HG03354 (cell line): Measurements from ENCODE around the gene SPTAN1.
"Not testable (repeated sequence)": the region's sequence is repeated elsewhere in the genome, so short reads cannot be mapped to it uniquely, and the experiment has no call there.

ENCODE experiments used
- ATAC-seq: cut with Tn5 transposase; IDR thresholded peaks from one replicate; pipeline ENCODE4 v1.9.1; 2021; ENCODE audit warnings: mild to moderate bottlenecking; ENCODE audit not compliant: unreplicated experiment, poor library complexity, severe bottlenecking

Gene SPTAN1

GRCh38 chr9:128552153-128552743 is at the start of gene SPTAN1:
Gene SPTAN1, plus strand, starts transcription at chr9:128552587. Its CDS starts 14,154 bp downstream, at chr9:128566741.
- peak; percentile 87 for ATAC-seq

GRCh38 chr9:128503415-128503825 is 49.0 kb upstream of the SPTAN1 start:
- ATAC-seq = not testable (repeated sequence)

GRCh38 chr9:128503870-128504269 is 48.5 kb upstream of the SPTAN1 start:
- ATAC-seq = no peak

GRCh38 chr9:128504485-128505413 is 47.6 kb upstream of the SPTAN1 start, which contains the start of gene GLE1:
Gene GLE1, plus strand, starts transcription at chr9:128504719. Its CDS starts 87 bp downstream, at chr9:128504806.
- ATAC-seq = peak; percentile 87

- no peak for ATAC-seq
Measured at GRCh38 chr9:128505414-128505765, 47.0 kb upstream of the SPTAN1 start.

- ATAC-seq = not testable (repeated sequence)
Measured at GRCh38 chr9:128505906-128506305, 46.5 kb upstream of the SPTAN1 start.

GRCh38 chr9:128512820-128513219 is 39.6 kb upstream of the SPTAN1 start:
- no peak for ATAC-seq

GRCh38 chr9:128521956-128522355 is 30.4 kb upstream of the SPTAN1 start:
- no peak for ATAC-seq

GRCh38 chr9:128523199-128523925 is 29.0 kb upstream of the SPTAN1 start:
- no peak for ATAC-seq

- ATAC-seq = no peak
Measured at GRCh38 chr9:128526720-128527119, 25.7 kb upstream of the SPTAN1 start.

GRCh38 chr9:128528445-128529160 is 23.8 kb upstream of the SPTAN1 start:
- ATAC-seq = no peak

- ATAC-seq = no peak
Measured at GRCh38 chr9:128529191-128529590, 23.2 kb upstream of the SPTAN1 start.

GRCh38 chr9:128532581-128532980 is 19.8 kb upstream of the SPTAN1 start:
- ATAC-seq = no peak

GRCh38 chr9:128540634-128541360 is 11.6 kb upstream of the SPTAN1 start:
- ATAC-seq = no peak

GRCh38 chr9:128546504-128546903 is 5.9 kb upstream of the SPTAN1 start:
- no peak for ATAC-seq

- ATAC-seq = no peak
Measured at GRCh38 chr9:128548876-128549275, 3.5 kb upstream of the SPTAN1 start.

GRCh38 chr9:128550226-128550625 is 2.2 kb upstream of the SPTAN1 start:
- no peak for ATAC-seq

- ATAC-seq = no peak
Measured at GRCh38 chr9:128550770-128551656, 1.4 kb upstream of the SPTAN1 start.
